Activated naive CD8-positive, alpha-beta T cell treated with anti-CD3 and anti-CD28 coated beads for 36 hours (primary cell): ENCODE measurements around the gene UGT3A2. TPM values are rescaled to one million over a fixed set of nuclear protein-coding genes. Genes with fewer than 3 reads are reported as not detected.

Experiments used
- DNase-seq: peaks from one replicate; pipeline ENCODE4 v3.0.0; 2021
- H3K27ac Mint-ChIP-seq: one replicate; pipeline ENCODE4 v1.8.0; 2022; ENCODE audit warnings: mild to moderate bottlenecking, moderate library complexity, mixed read lengths
- H3K27me3 Mint-ChIP-seq: one replicate; pipeline ENCODE4 v1.8.0; 2022; ENCODE audit warnings: mild to moderate bottlenecking, mixed read lengths
- H3K36me3 Mint-ChIP-seq: one replicate; pipeline ENCODE4 v1.8.0; 2021; ENCODE audit warnings: mild to moderate bottlenecking, mixed read lengths
- H3K4me1 Mint-ChIP-seq: one replicate; pipeline ENCODE4 v1.8.0; 2021; ENCODE audit warnings: mixed read lengths
- H3K4me3 Mint-ChIP-seq: one replicate; pipeline ENCODE4 v1.8.0; 2022; ENCODE audit warnings: mild to moderate bottlenecking, moderate library complexity, mixed read lengths
- H3K9me3 Mint-ChIP-seq: one replicate; pipeline ENCODE4 v1.8.0; 2022; ENCODE audit warnings: mixed read lengths
- total RNA-seq, 2 experiments: library from RNA; stranded (reverse); gene quantifications; one replicate each; pipeline ENCODE4 v1.2.3, GENCODE V29; 2021

UGT3A2 gene, protein sequence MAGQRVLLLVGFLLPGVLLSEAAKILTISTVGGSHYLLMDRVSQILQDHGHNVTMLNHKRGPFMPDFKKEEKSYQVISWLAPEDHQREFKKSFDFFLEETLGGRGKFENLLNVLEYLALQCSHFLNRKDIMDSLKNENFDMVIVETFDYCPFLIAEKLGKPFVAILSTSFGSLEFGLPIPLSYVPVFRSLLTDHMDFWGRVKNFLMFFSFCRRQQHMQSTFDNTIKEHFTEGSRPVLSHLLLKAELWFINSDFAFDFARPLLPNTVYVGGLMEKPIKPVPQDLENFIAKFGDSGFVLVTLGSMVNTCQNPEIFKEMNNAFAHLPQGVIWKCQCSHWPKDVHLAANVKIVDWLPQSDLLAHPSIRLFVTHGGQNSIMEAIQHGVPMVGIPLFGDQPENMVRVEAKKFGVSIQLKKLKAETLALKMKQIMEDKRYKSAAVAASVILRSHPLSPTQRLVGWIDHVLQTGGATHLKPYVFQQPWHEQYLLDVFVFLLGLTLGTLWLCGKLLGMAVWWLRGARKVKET
- not detected for total RNA-seq

- Mint-ChIP-seq H3K27ac (no peak within 1 kb of the TSS), H3K36me3 (no peaks in the 10 kb centered on the region), H3K4me3 (peak within 1 kb of the TSS; percentile 20), H3K4me1 (peaks cover 8% of the 10 kb centered on the region), H3K27me3 (peaks cover 47% of the 10 kb centered on the region), H3K9me3 (no peaks in the 10 kb centered on the region)
- DNase-seq: no peak
Observed at GRCh38 chr5:36066540-36067210, at the start of gene UGT3A2. Gene UGT3A2 (minus strand): TSS chr5:36066882. CDS start chr5:36066789, 93 bp downstream.

DNA sequence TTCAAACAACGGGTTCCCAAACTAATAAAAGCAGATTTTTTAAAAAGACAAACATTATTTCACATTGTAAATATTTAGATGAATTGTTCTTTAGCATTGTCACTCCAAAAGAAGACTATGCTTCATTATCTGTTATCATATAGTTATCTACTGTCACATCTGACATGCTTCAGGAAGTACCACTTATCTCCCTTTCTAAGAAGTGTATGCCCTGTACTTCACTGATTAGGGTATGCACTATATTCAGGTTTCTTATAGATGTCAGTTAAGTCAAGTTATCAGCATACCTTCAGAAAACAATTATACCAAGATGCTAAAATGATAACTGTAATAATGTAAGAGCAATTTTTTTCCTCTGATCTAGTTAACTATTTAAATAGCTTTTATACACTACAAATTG is 44.6 kb upstream of the UGT3A2 start:
- no peaks in the 10 kb centered on the region for H3K4me1 Mint-ChIP-seq
- no peak overlapping the region for H3K27ac Mint-ChIP-seq
- no peak overlapping the region for H3K4me3 Mint-ChIP-seq
- H3K9me3 Mint-ChIP-seq: no peaks in the 10 kb centered on the region
- H3K27me3 Mint-ChIP-seq: no peaks in the 10 kb centered on the region
- H3K36me3 Mint-ChIP-seq: peaks cover 25% of the 10 kb centered on the region
- DNase-seq: no peak

DNA sequence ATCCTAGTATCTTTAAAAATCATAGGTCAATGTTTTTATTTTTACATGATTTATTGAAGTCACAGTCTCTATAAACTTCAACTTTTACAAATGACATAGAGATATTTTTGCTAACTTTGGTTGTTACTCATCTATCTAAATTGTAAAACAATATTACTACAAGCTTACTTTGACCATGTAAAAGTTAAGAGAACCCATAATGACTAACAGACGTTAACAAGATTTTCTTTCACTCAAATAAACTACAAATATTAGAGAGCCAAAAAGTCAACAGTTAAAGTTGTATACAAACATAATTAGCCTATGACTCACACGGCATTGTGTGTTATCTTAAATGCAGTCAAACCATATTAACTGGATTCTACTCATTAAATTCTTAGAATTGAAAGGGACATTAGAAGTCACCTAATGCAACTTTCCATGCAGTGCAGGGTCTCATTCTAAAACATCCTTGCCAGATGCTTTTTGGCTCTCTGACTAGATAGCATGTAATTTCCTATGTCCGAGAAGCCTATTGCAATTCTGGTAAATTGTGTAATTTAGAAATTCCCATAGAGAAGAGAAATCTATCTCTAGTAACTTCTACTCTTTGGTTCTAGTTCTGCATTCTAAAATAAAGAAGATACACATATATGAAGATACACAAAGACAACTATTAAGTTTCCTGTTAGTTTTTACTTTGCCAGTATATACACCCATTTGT is 42.2 kb upstream of the UGT3A2 start:
- Mint-ChIP-seq H3K4me1 (no peaks in the 10 kb centered on the region), H3K9me3 (no peaks in the 10 kb centered on the region), H3K4me3 (no peak overlapping the region), H3K27me3 (no peaks in the 10 kb centered on the region), H3K27ac (no peak overlapping the region), H3K36me3 (peaks cover 22% of the 10 kb centered on the region)
- no peak for DNase-seq

GRCh38 chr5:36105819-36106218 is 39.1 kb upstream of the UGT3A2 start:
- no peak overlapping the region for H3K27ac Mint-ChIP-seq
- no peaks in the 10 kb centered on the region for H3K4me1 Mint-ChIP-seq
- H3K4me3 Mint-ChIP-seq: no peak overlapping the region
- no peak for DNase-seq
- H3K9me3 Mint-ChIP-seq: no peaks in the 10 kb centered on the region
- H3K36me3 Mint-ChIP-seq: peaks cover 23% of the 10 kb centered on the region
- H3K27me3 Mint-ChIP-seq: no peaks in the 10 kb centered on the region

GRCh38 chr5:36099748-36100147 is 33.1 kb upstream of the UGT3A2 start:
- Mint-ChIP-seq H3K27me3 (no peaks in the 10 kb centered on the region), H3K9me3 (no peaks in the 10 kb centered on the region), H3K36me3 (peaks cover 7% of the 10 kb centered on the region), H3K4me3 (no peak overlapping the region), H3K4me1 (no peaks in the 10 kb centered on the region), H3K27ac (no peak overlapping the region)
- DNase-seq: no peak

DNA sequence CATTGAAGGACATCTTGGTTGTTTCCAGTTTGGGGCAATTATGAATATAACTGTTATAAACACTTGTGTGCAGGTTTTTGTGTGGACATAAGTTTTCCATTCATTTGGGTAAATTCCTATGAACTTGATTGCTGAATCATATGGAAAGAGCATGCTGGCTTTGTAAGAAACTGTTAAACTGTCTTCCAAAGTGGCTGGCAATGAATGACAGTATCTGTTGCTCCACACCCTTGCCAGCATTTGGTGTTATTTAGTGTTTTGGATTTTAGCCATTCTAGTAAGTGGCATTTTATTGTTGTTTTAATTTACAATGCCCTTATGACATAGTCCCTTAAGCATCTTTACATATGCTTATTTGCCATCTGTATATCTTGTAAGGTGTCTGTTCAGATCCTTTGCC is 29.8 kb upstream of the UGT3A2 start:
- Mint-ChIP-seq H3K4me1 (no peaks in the 10 kb centered on the region), H3K4me3 (no peak overlapping the region), H3K9me3 (peaks cover 3% of the 10 kb centered on the region), H3K27me3 (no peaks in the 10 kb centered on the region), H3K36me3 (peaks cover 5% of the 10 kb centered on the region), H3K27ac (no peak overlapping the region)
- DNase-seq: no peak

- peak; percentile 10 for DNase-seq
- H3K27me3 Mint-ChIP-seq: peaks cover 8% of the 10 kb centered on the region
- H3K36me3 Mint-ChIP-seq: no peaks in the 10 kb centered on the region
- H3K9me3 Mint-ChIP-seq: peaks cover 9% of the 10 kb centered on the region
- H3K4me1 Mint-ChIP-seq: no peaks in the 10 kb centered on the region
- H3K27ac Mint-ChIP-seq: no peak overlapping the region
- H3K4me3 Mint-ChIP-seq: no peak overlapping the region
Observed at GRCh38 chr5:36089989-36090388, 23.3 kb upstream of the UGT3A2 start.

DNA sequence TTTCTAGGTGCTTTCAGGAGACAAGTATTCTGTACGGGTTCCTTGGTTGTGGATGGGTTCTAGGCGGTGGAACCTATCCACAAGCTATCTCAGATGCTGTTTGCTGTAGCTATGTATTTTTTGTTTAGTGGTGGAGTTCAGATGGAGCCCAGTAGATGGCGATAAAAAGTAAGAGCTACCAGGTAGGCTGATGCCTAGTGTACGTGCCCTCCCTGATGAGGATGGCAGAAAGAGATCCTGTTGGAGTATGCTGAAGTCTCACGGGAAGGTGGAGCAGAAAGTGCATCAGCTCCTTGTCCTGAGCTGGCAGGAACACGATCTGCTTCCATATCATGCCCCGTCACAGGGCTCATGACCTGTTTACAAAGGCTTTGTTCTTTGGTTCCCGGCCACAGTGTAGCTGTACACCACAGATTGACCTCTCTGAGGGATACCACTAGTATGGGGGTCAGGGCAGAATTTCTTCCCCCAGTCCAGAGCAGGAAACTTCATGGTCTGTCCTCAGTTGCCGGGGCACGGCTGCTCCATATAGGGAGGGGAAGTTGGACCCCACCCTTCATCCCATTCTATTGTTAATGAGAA is 12.6 kb upstream of the UGT3A2 start:
- peak; percentile 9 for DNase-seq
- Mint-ChIP-seq H3K9me3 (no peaks in the 10 kb centered on the region), H3K4me3 (no peak overlapping the region), H3K27ac (no peak overlapping the region), H3K36me3 (no peaks in the 10 kb centered on the region), H3K4me1 (peaks cover 1% of the 10 kb centered on the region), H3K27me3 (peaks cover 16% of the 10 kb centered on the region)

DNA sequence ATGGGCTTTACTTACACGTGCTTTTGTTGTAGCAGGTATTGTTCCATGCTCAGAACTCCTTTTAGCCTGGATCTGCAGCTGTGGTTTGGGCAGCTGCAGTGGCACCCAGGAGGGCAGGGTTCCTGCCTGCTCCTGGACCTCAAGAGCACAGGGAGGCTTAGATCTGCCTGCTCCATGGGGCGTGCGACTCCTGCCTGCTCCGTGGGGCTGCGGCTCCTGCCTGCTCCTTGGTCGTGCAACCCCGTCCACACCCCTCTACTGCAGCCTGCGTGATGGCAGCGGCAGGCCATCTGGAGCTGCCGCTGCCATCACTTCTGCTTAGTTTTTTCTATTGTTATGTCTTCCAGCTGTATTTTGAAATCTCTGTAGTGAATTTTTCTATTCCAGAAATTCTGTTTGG is 11.7 kb upstream of the UGT3A2 start:
- no peak overlapping the region for H3K4me3 Mint-ChIP-seq
- H3K27ac Mint-ChIP-seq: no peak overlapping the region
- no peaks in the 10 kb centered on the region for H3K9me3 Mint-ChIP-seq
- no peaks in the 10 kb centered on the region for H3K36me3 Mint-ChIP-seq
- peaks cover 3% of the 10 kb centered on the region for H3K4me1 Mint-ChIP-seq
- DNase-seq: no peak
- H3K27me3 Mint-ChIP-seq: peaks cover 13% of the 10 kb centered on the region

DNA sequence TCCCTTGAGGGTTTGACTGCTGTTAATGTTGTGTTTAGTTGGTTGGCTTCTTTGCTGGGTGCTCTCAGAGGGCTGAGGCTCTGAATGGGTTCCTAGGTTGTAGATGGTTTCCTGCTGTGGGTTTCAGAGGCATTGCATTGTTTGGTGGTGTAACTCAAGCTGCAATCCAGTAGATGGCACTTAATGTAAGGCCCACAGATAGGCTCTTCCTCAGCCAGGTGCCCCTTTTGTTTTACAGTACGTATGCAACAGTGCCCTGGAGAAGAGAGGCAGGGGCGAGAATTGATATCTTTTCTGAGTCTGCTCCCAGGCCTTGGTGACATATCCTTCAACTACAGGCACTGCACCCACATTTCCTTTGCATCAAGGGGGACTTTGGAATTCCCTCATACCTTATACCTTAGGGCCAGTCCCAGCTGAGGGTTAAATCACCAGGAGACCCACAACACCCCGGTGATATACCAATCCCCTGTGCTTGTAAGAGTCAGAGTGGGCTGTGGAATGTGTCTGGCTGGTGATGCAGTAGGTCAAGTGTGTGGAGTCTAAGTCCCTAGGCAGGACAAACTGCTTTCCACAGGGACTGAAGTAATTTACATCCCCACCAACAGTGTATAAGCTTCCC is 7.0 kb upstream of the UGT3A2 start:
- Mint-ChIP-seq H3K4me1 (peaks cover 5% of the 10 kb centered on the region), H3K27me3 (peaks cover 9% of the 10 kb centered on the region), H3K27ac (no peak overlapping the region), H3K9me3 (no peaks in the 10 kb centered on the region), H3K36me3 (no peaks in the 10 kb centered on the region), H3K4me3 (no peak overlapping the region)
- DNase-seq: peak; percentile 4

- DNase-seq: no peak
- Mint-ChIP-seq H3K27ac (no peak overlapping the region), H3K4me1 (peaks cover 11% of the 10 kb centered on the region), H3K4me3 (peak overlapping the region; percentile 2), H3K36me3 (no peaks in the 10 kb centered on the region), H3K9me3 (no peaks in the 10 kb centered on the region), H3K27me3 (peaks cover 34% of the 10 kb centered on the region)
Observed at GRCh38 chr5:36070687-36071571, 4.2 kb upstream of the UGT3A2 start.

- H3K4me3 Mint-ChIP-seq: no peak overlapping the region
- H3K36me3 Mint-ChIP-seq: no peaks in the 10 kb centered on the region
- no peaks in the 10 kb centered on the region for H3K9me3 Mint-ChIP-seq
- H3K4me1 Mint-ChIP-seq: peaks cover 11% of the 10 kb centered on the region
- DNase-seq: no peak
- peaks cover 47% of the 10 kb centered on the region for H3K27me3 Mint-ChIP-seq
- no peak overlapping the region for H3K27ac Mint-ChIP-seq
Observed at GRCh38 chr5:36068751-36069281, 2.1 kb upstream of the UGT3A2 start.

DNA sequence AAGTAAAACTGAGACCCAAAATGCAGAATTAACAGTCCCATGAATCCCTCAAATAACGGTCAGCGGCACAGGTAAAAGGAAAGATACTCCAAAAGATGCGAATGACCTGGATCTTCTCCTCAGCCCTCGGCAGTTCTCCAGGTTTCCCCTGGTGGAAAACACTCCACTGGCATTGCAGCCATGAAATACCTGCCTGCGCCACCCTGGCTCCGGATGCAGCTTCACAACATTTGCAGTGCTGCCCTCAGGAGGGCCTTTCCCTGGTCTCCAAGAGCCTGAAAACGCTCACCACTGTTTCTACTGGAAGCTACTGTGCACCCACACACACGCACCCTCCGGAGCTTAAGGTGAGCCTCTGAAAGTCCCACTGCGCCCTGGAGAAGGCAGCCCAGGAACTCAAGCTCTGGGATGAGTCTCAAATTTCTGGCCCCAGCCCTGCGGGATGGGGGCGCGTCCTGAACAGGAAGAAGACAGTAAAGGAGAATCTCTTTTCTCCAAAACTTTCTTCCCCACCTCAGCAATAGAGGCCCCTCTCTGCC is 612 bp downstream of the UGT3A2 start:
- DNase-seq: no peak
- Mint-ChIP-seq H3K9me3 (no peaks in the 10 kb centered on the region), H3K4me3 (no peak overlapping the region), H3K27me3 (peaks cover 47% of the 10 kb centered on the region), H3K36me3 (no peaks in the 10 kb centered on the region), H3K4me1 (peaks cover 6% of the 10 kb centered on the region), H3K27ac (no peak overlapping the region)
